HEK293T (cell line): ENCODE data around the gene TAS2R41.

Experiments used
- CTCF ChIA-PET: fragments of 350-600 bp; formaldehyde crosslinking; extraction: SDS; loops from one replicate; lab custom pipeline; 2021; ENCODE audit warnings: antibody characterized with exemption, inconsistent platforms; lab: Yijun Ruan, JAX
- POLR2A ChIA-PET: fragments of 350-600 bp; formaldehyde crosslinking; extraction: SDS; loops from one replicate; lab custom pipeline; 2020; ENCODE audit warnings: antibody characterized with exemption, inconsistent platforms; lab: Yijun Ruan, JAX
- DNase-seq: peaks from one replicate; pipeline ENCODE4 v3.0.0; 2012; ENCODE audit warnings: mixed read lengths; ENCODE audit errors: extremely low spot score
- ARNT ChIP-seq: fragments of 450-650 bp; IDR thresholded peaks from 2 replicates; pipeline ENCODE4 v1.6.1; 2017; ENCODE audit warnings: mild to moderate bottlenecking
- BHLHE40 ChIP-seq: fragments of 450-650 bp; IDR thresholded peaks from 2 replicates; pipeline ENCODE4 v1.6.1; 2016; ENCODE audit warnings: mild to moderate bottlenecking, moderate library complexity, borderline replicate concordance
- CTBP1 ChIP-seq: fragments of 450-650 bp; IDR thresholded peaks from 2 replicates; pipeline ENCODE4 v1.6.1; 2016; ENCODE audit warnings: borderline replicate concordance
- ELF4 ChIP-seq: fragments of 450-650 bp; IDR thresholded peaks from 2 replicates; pipeline ENCODE4 v1.6.1; 2017; ENCODE audit warnings: antibody characterized with exemption
- FOXA1 ChIP-seq: fragments of 450-650 bp; IDR thresholded peaks from 2 replicates; pipeline ENCODE4 v1.6.1; 2016; ENCODE audit warnings: mild to moderate bottlenecking
- FOXK2 ChIP-seq: fragments of 450-650 bp; IDR thresholded peaks from 2 replicates; pipeline ENCODE4 v1.6.1; 2016; ENCODE audit warnings: mild to moderate bottlenecking
- FOXM1 ChIP-seq: fragments of 450-650 bp; IDR thresholded peaks from 2 replicates; pipeline ENCODE4 v1.6.1; 2017; ENCODE audit warnings: mild to moderate bottlenecking, borderline replicate concordance
- HDGF ChIP-seq: fragments of 450-650 bp; IDR thresholded peaks from 2 replicates; pipeline ENCODE4 v1.6.1; 2017; ENCODE audit warnings: antibody characterized with exemption, borderline replicate concordance
- L3MBTL2 ChIP-seq: fragments of 450-650 bp; conservative IDR thresholded peaks from 2 replicates; pipeline ENCODE4 v1.6.1; 2016; ENCODE audit warnings: mild to moderate bottlenecking
- LEF1 ChIP-seq: fragments of 450-650 bp; IDR thresholded peaks from 2 replicates; pipeline ENCODE4 v1.6.1; 2017; ENCODE audit warnings: mild to moderate bottlenecking, borderline replicate concordance
- NFRKB ChIP-seq: fragments of 450-650 bp; IDR thresholded peaks from 2 replicates; pipeline ENCODE4 v1.6.1; 2016; ENCODE audit warnings: mild to moderate bottlenecking, moderate library complexity
- PKNOX1 ChIP-seq: fragments of 450-650 bp; IDR thresholded peaks from 2 replicates; pipeline ENCODE4 v1.6.1; 2016
- SP1 ChIP-seq: fragments of 450-650 bp; IDR thresholded peaks from 2 replicates; pipeline ENCODE4 v1.6.1; 2017
- SUZ12 ChIP-seq: fragments of 450-650 bp; IDR thresholded peaks from 2 replicates; pipeline ENCODE4 v1.6.1; 2016; ENCODE audit warnings: mild to moderate bottlenecking
- TARDBP ChIP-seq: fragments of 450-650 bp; IDR thresholded peaks from 2 replicates; pipeline ENCODE4 v1.6.1; 2016
- ZNF384 ChIP-seq: fragments of 450-650 bp; IDR thresholded peaks from 2 replicates; pipeline ENCODE4 v1.6.1; 2016

TAS2R41 gene

GRCh38 chr7:143451746-143452145 lies 25.9 kb upstream of the TAS2R41 start:
- DNase-seq: no peak
- CTCF ChIA-PET: no interaction called here
- POLR2A ChIA-PET: no interaction called here
- TF ChIP-seq FOXA1 (no peak), SUZ12 (no peak), TARDBP (no peak), CTBP1 (no peak), FOXM1 (no peak), BHLHE40 (no peak), LEF1 (no peak), PKNOX1 (no peak), L3MBTL2 (no peak), NFRKB (no peak)

GRCh38 chr7:143452495-143452894 lies 25.2 kb upstream of the TAS2R41 start:
- ChIA-PET CTCF (no interaction called here), POLR2A (no interaction called here)
- no peak for DNase-seq
- no peak for TF ChIP-seq L3MBTL2
- TF ChIP-seq BHLHE40: no peak
- TF ChIP-seq PKNOX1: no peak
- TF ChIP-seq SP1: no peak
- TF ChIP-seq TARDBP: no peak
- no peak for TF ChIP-seq FOXA1
- no peak for TF ChIP-seq CTBP1
- TF ChIP-seq FOXM1: no peak
- no peak for TF ChIP-seq FOXK2
- no peak for TF ChIP-seq ZNF384
- no peak for TF ChIP-seq ELF4
- TF ChIP-seq SUZ12: no peak
- no peak for TF ChIP-seq NFRKB
- TF ChIP-seq LEF1: no peak
- no peak for TF ChIP-seq HDGF
- TF ChIP-seq ARNT: no peak

DNA sequence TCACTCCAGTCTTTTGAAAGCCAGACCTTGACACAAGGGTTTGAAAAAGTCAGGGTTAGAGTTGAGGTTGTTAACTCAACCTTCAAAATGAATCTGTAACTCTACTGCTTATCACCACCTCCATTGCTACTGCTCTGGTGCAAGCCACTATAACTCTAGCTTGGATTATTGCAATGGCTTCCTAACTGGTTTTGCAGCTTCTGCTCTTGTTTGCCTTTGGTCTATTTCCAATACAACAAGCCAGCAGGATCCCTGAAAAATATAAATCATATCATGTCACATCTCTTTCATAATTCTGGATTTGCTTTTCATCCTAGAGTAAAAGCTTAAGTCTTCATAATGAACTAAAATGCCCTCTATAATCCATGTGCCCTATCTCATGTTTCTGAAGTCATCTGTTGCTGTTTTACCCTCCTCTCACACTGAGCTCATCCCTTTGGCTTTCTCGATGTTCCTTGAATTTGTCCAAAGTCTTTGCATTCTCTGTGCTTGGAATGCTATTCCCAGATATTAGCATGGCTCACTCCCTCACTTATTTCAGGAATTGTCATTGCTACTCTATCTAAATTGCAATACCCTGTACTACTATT lies 23.5 kb upstream of the TAS2R41 start:
- no peak for TF ChIP-seq HDGF
- no peak for TF ChIP-seq PKNOX1
- no peak for TF ChIP-seq SP1
- no peak for TF ChIP-seq ZNF384
- no peak for TF ChIP-seq FOXA1
- no peak for TF ChIP-seq FOXM1
- DNase-seq: no peak
- CTCF ChIA-PET: no interaction called here
- POLR2A ChIA-PET: no interaction called here

- no peak for TF ChIP-seq NFRKB
- POLR2A ChIA-PET: no interaction called here
- CTCF ChIA-PET: no interaction called here
- no peak for DNase-seq
These were observed 22.2 kb upstream of the TAS2R41 start for GRCh38 chr7:143455491-143455890.

- ChIA-PET CTCF (no interaction called here), POLR2A (no interaction called here)
- DNase-seq: no peak
- TF ChIP-seq ZNF384 (no peak), HDGF (no peak), PKNOX1 (no peak)
These were observed 21.7 kb upstream of the TAS2R41 start for GRCh38 chr7:143455942-143456341.

DNA sequence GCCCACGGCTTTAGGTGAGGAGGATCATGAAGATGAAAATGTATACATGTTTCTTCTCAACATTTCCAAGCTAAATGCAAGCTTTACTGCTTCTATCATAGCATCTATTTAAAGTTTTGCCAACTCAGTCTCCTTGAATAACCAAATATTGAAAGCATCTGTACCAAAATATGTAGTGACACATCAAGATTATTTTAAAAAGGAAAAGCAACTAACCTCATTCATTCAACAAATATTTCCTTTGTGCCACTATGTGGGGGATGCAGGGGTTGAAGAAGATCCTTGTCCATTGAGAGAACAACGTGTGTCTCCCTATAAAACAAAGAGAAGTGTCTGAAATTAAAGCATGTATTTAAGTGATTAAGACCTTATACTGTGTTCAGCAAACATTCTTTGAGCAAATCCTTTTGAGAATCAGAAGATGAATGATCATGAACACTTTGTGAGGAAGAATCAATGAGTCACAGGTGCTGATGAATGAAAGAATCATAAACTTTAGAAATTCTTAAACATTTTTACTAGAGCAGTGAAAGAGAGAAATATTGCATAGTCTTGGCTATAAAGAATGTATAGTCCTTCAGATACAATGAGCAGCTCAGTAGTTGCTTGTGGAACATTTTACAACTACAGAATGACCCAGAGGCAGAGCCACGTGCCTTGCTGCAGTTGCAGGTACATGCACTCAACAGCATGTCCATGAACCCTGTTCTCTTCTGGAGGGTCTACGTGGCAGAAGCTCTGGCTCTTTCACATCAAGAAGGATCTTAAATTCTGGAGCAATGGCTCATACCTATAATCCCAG lies 20.5 kb upstream of the TAS2R41 start:
- POLR2A ChIA-PET: no interaction called here
- CTCF ChIA-PET: no interaction called here
- DNase-seq: no peak

More for the DNA sequence above, 20.5 kb upstream of the TAS2R41 start:
- TF ChIP-seq FOXK2: no peak
- TF ChIP-seq L3MBTL2: no peak
- no peak for TF ChIP-seq SUZ12
- TF ChIP-seq NFRKB: no peak
- no peak for TF ChIP-seq CTBP1
- no peak for TF ChIP-seq BHLHE40
- no peak for TF ChIP-seq PKNOX1
